HFF-Myc (cell line): ENCODE data around the gene SIN3A.

Experiments
- DNase-seq: peaks from one replicate; pipeline ENCODE4 v3.0.0-alpha.2; 2011; ENCODE audit warnings: low read depth; ENCODE audit errors: extremely low read depth
- H3K4me3 ChIP-seq: replicated peaks from 2 replicates; pipeline ENCODE4 v1.5.1; 2011; ENCODE audit warnings: low read depth, mild to moderate bottlenecking, control low read depth, low read length
- TF ChIP-seq, protein P1 (sequence below): IDR thresholded peaks from 2 replicates; pipeline ENCODE4 v1.5.1; 2012; ENCODE audit warnings: mild to moderate bottlenecking, low read depth, low read length, control low read depth; ENCODE audit errors: missing control alignments

SIN3A gene

GRCh38 chr15:75356517-75356916, 95.0 kb downstream of the SIN3A start:
- DNase-seq = no peak
- no peak overlapping the region for H3K4me3 ChIP-seq
- TF ChIP-seq, protein P1, sequence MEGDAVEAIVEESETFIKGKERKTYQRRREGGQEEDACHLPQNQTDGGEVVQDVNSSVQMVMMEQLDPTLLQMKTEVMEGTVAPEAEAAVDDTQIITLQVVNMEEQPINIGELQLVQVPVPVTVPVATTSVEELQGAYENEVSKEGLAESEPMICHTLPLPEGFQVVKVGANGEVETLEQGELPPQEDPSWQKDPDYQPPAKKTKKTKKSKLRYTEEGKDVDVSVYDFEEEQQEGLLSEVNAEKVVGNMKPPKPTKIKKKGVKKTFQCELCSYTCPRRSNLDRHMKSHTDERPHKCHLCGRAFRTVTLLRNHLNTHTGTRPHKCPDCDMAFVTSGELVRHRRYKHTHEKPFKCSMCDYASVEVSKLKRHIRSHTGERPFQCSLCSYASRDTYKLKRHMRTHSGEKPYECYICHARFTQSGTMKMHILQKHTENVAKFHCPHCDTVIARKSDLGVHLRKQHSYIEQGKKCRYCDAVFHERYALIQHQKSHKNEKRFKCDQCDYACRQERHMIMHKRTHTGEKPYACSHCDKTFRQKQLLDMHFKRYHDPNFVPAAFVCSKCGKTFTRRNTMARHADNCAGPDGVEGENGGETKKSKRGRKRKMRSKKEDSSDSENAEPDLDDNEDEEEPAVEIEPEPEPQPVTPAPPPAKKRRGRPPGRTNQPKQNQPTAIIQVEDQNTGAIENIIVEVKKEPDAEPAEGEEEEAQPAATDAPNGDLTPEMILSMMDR = no peak

GRCh38 chr15:75356006-75356405, 95.5 kb downstream of the SIN3A start:
- TF ChIP-seq, protein P1 = no peak
- no peak for DNase-seq
- H3K4me3 ChIP-seq = no peak overlapping the region

DNA sequence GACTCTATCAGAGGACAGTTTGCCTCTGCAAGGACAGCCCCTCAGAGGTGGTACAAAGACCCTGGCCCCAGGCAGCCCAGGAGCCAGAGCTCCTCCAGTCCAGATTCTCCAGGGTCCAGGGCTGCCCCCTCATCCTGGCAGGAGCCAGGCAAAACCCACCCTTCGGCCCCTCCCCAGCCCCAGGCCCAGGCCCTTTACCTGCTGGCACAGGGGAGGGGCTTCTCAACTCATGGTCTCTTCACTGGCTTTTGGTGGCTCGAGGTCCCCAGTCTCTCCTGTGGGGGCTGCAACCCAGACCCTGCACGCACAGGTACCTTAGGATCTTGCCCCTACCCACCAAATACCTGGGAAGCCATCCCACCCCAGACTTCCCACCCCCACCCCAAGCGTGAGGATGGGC, 96.1 kb downstream of the SIN3A start:
- no peak for DNase-seq
- H3K4me3 ChIP-seq = no peak overlapping the region
- TF ChIP-seq, protein P1 = no peak

DNA sequence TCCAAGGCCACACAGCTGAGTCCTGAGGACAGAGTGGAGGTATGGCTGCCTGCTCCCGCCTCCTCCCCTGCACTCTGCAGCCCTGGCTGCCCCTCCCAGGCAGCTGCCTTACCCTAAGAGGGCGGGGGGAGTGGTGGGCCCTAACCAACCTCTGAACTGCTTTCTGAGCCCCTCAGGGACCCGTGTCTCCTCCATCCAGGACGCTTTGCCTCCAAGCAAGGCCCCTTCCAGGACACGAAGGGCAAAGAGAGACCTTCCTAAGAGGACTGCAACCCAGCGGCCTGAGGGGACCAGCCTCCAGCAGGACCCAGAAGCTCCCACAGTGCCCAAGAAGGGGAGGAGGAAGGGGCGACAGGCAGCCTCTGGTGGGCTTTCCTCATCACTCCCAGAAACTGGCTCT, 97.0 kb downstream of the SIN3A start:
- no peak overlapping the region for H3K4me3 ChIP-seq
- TF ChIP-seq, protein P1 = no peak
- no peak for DNase-seq

- no peak overlapping the region for H3K4me3 ChIP-seq
- TF ChIP-seq, protein P1 = no peak
- DNase-seq = no peak
Measured at GRCh38 chr15:75353604-75354003, 97.9 kb downstream of the SIN3A start.

- no peak for DNase-seq
- TF ChIP-seq, protein P1 = no peak
- H3K4me3 ChIP-seq = no peak overlapping the region
Measured at GRCh38 chr15:75352186-75353080, 99.1 kb downstream of the SIN3A start.
